ENCODE results near the gene GAB2.

The GAB2 gene

GRCh38 chr11:78339483-78339882 is 78.1 kb downstream of the GAB2 start:
- DNase-seq, result no peak

- no peak for DNase-seq
Measured at GRCh38 chr11:78338702-78339101, 78.9 kb downstream of the GAB2 start.

GRCh38 chr11:78338138-78338537 is 79.5 kb downstream of the GAB2 start:
- no peak for DNase-seq

- no peak for DNase-seq
Measured at GRCh38 chr11:78337554-78337924, 80.1 kb downstream of the GAB2 start.

GRCh38 chr11:78336877-78337553 is 80.6 kb downstream of the GAB2 start:
- DNase-seq, result no peak

- no peak for DNase-seq
Measured at GRCh38 chr11:78334109-78334508, 83.5 kb downstream of the GAB2 start.

GRCh38 chr11:78332872-78333271 is 84.7 kb downstream of the GAB2 start:
- DNase-seq, result no peak

- DNase-seq, result no peak
Measured at GRCh38 chr11:78332174-78332866, 85.3 kb downstream of the GAB2 start.

- no peak for DNase-seq
Measured at GRCh38 chr11:78331711-78332110, 85.9 kb downstream of the GAB2 start.

GRCh38 chr11:78330361-78330760 is 87.3 kb downstream of the GAB2 start:
- no peak for DNase-seq

- no peak for DNase-seq
Measured at GRCh38 chr11:78327945-78328344, 89.7 kb downstream of the GAB2 start.

- no peak for DNase-seq
Measured at GRCh38 chr11:78325274-78325781, 92.3 kb downstream of the GAB2 start.

GRCh38 chr11:78323363-78323762 is 94.3 kb downstream of the GAB2 start:
- no peak for DNase-seq

GRCh38 chr11:78319453-78319955 is 98.1 kb downstream of the GAB2 start:
- no peak for DNase-seq

GRCh38 chr11:78318321-78319114 is 99.1 kb downstream of the GAB2 start:
- DNase-seq, result no peak

GRCh38 chr11:78315724-78316123 is 101.9 kb downstream of the GAB2 start:
- no peak for DNase-seq

- DNase-seq, result no peak
Measured at GRCh38 chr11:78314762-78315161, 102.9 kb downstream of the GAB2 start.

- DNase-seq, result no peak
Measured at GRCh38 chr11:78313898-78314297, 103.7 kb downstream of the GAB2 start.

- no peak for DNase-seq
Measured at GRCh38 chr11:78313181-78313795, 104.3 kb downstream of the GAB2 start.

GRCh38 chr11:78312712-78313111 is 104.9 kb downstream of the GAB2 start:
- DNase-seq, result no peak

GRCh38 chr11:78311702-78312371 is 105.8 kb downstream of the GAB2 start:
- no peak for DNase-seq

GRCh38 chr11:78310500-78310909 is 107.1 kb downstream of the GAB2 start:
- DNase-seq, result no peak
